ENCODE results near the gene TMX1.

TMX1 gene

GRCh38 chr14:51277753-51278415, 37.8 kb downstream of the TMX1 start:
- Histone ChIP-seq H3K9me3 (ENCODE audit: low read depth, low read length) (no peaks in the 10 kb centered on the region), H3K4me3 (no peak overlapping the region), H3K27ac (no peak overlapping the region), H3K36me3 (ENCODE audit: insufficient read depth, low read length) (no peaks in the 10 kb centered on the region), H3K9ac (ENCODE audit: insufficient read length) (no peak overlapping the region)
- TF ChIP-seq FOXP2 (optimal IDR thresholded peaks at IDR 0.05; ENCODE audit: control extremely low read depth, extremely low read length, insufficient read depth) (no peak), EZH2 (IDR thresholded peaks at IDR 0.05) (no peak), POLR2AphosphoS5 (IDR thresholded peaks at IDR 0.05; ENCODE audit: borderline replicate concordance, low read depth, low read length) (no peak)
- DNase-seq (ENCODE audit: low read depth, low spot score), result no peak

- Histone ChIP-seq H3K9me3 (ENCODE audit: low read depth, low read length) (no peaks in the 10 kb centered on the region), H3K4me3 (no peak overlapping the region), H3K27ac (no peak overlapping the region), H3K9ac (ENCODE audit: insufficient read length) (no peak overlapping the region), H3K36me3 (ENCODE audit: insufficient read depth, low read length) (no peaks in the 10 kb centered on the region; the same call in 1 of the 2 replicates)
- no peak for TF ChIP-seq FOXP2 (optimal IDR thresholded peaks at IDR 0.05; ENCODE audit: control extremely low read depth, extremely low read length, insufficient read depth)
- TF ChIP-seq EZH2 (IDR thresholded peaks at IDR 0.05), result no peak
- TF ChIP-seq POLR2AphosphoS5 (IDR thresholded peaks at IDR 0.05; ENCODE audit: borderline replicate concordance, low read depth, low read length), result no peak
- DNase-seq (ENCODE audit: low read depth, low spot score), result no peak
These were observed 42.5 kb downstream of the TMX1 start for GRCh38 chr14:51282517-51282916.

GRCh38 chr14:51283402-51284085, 43.5 kb downstream of the TMX1 start:
- no peak overlapping the region for H3K9ac ChIP-seq (ENCODE audit: insufficient read length)
- TF ChIP-seq POLR2AphosphoS5 (IDR thresholded peaks at IDR 0.05; ENCODE audit: borderline replicate concordance, low read depth, low read length), result no peak
- no peak for TF ChIP-seq FOXP2 (optimal IDR thresholded peaks at IDR 0.05; ENCODE audit: control extremely low read depth, extremely low read length, insufficient read depth)
- TF ChIP-seq EZH2 (IDR thresholded peaks at IDR 0.05), result no peak
- DNase-seq (ENCODE audit: low read depth, low spot score), result peak; percentile 66

DNA sequence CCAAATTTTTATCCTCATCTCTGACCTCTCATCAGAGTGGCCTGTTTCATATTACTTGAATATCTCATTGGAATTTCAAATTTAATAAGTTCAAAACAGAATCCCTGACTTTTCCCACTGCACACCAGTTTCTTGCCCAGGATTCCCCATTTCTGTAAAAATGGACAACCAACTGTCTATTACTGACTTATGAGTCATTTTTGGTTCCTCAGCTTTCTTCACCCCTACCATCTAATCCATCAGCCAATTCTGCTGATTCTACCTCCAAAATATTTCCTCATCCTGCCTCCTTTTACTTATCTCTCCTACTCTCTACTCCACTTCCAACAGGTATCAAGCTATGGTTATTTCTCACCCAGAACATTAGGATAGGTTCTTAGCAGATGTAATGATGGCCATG, 44.2 kb downstream of the TMX1 start:
- H3K4me3 ChIP-seq, result no peak overlapping the region
- no peak overlapping the region for H3K27ac ChIP-seq
- no peaks in the 10 kb centered on the region for H3K9me3 ChIP-seq (ENCODE audit: low read depth, low read length)
- DNase-seq (ENCODE audit: low read depth, low spot score), result no peak
- no peak overlapping the region for H3K9ac ChIP-seq (ENCODE audit: insufficient read length)
- no peaks in the 10 kb centered on the region; the same call in 1 of the 2 replicates for H3K36me3 ChIP-seq (ENCODE audit: insufficient read depth, low read length)
- TF ChIP-seq EZH2 (IDR thresholded peaks at IDR 0.05), result no peak
- no peak for TF ChIP-seq FOXP2 (optimal IDR thresholded peaks at IDR 0.05; ENCODE audit: control extremely low read depth, extremely low read length, insufficient read depth)
- no peak for TF ChIP-seq POLR2AphosphoS5 (IDR thresholded peaks at IDR 0.05; ENCODE audit: borderline replicate concordance, low read depth, low read length)

More at GRCh38 chr14:51283402-51284085, 43.5 kb downstream of the TMX1 start:
- Histone ChIP-seq H3K9me3 (ENCODE audit: low read depth, low read length) (no peaks in the 10 kb centered on the region), H3K27ac (no peak overlapping the region), H3K36me3 (ENCODE audit: insufficient read depth, low read length) (no peaks in the 10 kb centered on the region; the same call in 1 of the 2 replicates), H3K4me3 (no peak overlapping the region)

- Histone ChIP-seq H3K9me3 (ENCODE audit: low read depth, low read length) (no peaks in the 10 kb centered on the region), H3K36me3 (ENCODE audit: insufficient read depth, low read length) (no peaks in the 10 kb centered on the region; the same call in 1 of the 2 replicates), H3K27ac (no peak overlapping the region), H3K4me3 (no peak overlapping the region), H3K9ac (ENCODE audit: insufficient read length) (no peak overlapping the region)
- TF ChIP-seq FOXP2 (optimal IDR thresholded peaks at IDR 0.05; ENCODE audit: control extremely low read depth, extremely low read length, insufficient read depth) (no peak), EZH2 (IDR thresholded peaks at IDR 0.05) (no peak), POLR2AphosphoS5 (IDR thresholded peaks at IDR 0.05; ENCODE audit: borderline replicate concordance, low read depth, low read length) (no peak)
- DNase-seq (ENCODE audit: low read depth, low spot score), result no peak
These were observed 45.1 kb downstream of the TMX1 start for GRCh38 chr14:51285120-51285519.

DNA sequence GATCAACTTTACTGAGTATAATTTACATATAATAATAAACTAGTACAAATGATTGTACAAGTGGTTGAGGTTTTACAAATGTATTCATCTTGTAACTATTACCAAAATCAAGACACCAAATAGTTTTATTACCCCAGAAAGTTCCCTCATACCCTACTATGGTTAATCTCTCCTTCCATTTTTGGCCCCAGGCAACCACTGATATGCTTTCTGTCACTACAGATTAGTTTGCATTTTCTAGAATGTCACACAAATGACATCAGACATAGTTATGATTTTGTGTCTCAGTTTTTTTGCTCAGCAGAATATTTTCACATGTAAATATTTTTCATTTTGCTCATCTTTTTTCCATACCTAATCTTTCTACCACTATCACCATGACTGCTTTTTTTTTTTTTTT, 49.1 kb downstream of the TMX1 start:
- Histone ChIP-seq H3K27ac (no peak overlapping the region), H3K4me3 (no peak overlapping the region), H3K9me3 (ENCODE audit: low read depth, low read length) (no peaks in the 10 kb centered on the region), H3K9ac (ENCODE audit: insufficient read length) (no peak overlapping the region), H3K36me3 (ENCODE audit: insufficient read depth, low read length) (no peaks in the 10 kb centered on the region; the same call in 1 of the 2 replicates)
- TF ChIP-seq EZH2 (IDR thresholded peaks at IDR 0.05), result no peak
- TF ChIP-seq POLR2AphosphoS5 (IDR thresholded peaks at IDR 0.05; ENCODE audit: borderline replicate concordance, low read depth, low read length), result no peak
- no peak for DNase-seq (ENCODE audit: low read depth, low spot score)

DNA sequence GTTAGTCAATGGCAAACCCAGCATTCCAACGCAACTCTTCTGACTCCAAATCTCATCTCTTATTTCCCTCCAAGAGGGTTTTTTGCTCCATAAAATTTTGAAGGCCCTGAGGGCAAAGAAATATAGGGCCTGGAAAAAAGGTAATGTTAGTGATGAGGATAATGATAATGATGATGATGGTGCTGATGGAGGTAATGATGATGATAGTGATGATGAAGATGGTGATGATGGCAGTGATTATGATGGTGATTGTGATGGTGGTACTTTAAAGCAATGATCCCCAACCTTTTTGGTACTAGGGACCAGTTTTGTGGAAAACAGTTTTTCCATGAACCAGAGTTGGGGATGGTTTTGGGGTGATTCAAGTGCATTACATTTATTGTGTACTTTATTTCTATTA, 50.1 kb downstream of the TMX1 start:
- DNase-seq (ENCODE audit: low read depth, low spot score), result no peak
- H3K9me3 ChIP-seq (ENCODE audit: low read depth, low read length), result no peaks in the 10 kb centered on the region

DNA sequence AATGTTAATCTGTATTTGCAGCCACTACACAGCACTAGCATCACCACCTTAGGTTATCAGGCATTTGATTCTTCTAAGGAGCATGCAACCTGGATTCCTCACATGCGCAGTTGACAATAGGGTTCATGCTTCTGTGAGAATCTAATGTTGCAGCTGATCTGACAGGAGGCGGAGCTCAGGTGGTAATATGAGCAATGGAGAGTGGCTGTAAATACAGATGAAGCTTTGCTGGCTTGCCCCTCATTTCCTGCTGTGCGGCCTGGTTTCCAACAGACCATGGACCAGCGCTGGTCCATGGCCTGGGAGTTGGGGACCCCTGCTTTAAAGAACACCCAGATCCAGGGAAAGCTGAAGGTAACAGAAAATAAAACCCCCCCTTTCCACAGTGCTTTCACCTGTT, 51.0 kb downstream of the TMX1 start:
- H3K27ac ChIP-seq, result no peak overlapping the region

More for the DNA sequence above, 50.1 kb downstream of the TMX1 start:
- Histone ChIP-seq H3K4me3 (no peak overlapping the region), H3K27ac (no peak overlapping the region), H3K36me3 (ENCODE audit: insufficient read depth, low read length) (no peaks in the 10 kb centered on the region; the same call in 1 of the 2 replicates), H3K9ac (ENCODE audit: insufficient read length) (no peak overlapping the region)
- TF ChIP-seq FOXP2 (optimal IDR thresholded peaks at IDR 0.05; ENCODE audit: control extremely low read depth, extremely low read length, insufficient read depth) (no peak), EZH2 (IDR thresholded peaks at IDR 0.05) (no peak), POLR2AphosphoS5 (IDR thresholded peaks at IDR 0.05; ENCODE audit: borderline replicate concordance, low read depth, low read length) (no peak)

More for the DNA sequence above, 51.0 kb downstream of the TMX1 start:
- Histone ChIP-seq H3K36me3 (ENCODE audit: insufficient read depth, low read length) (no peaks in the 10 kb centered on the region; the same call in 1 of the 2 replicates), H3K9ac (ENCODE audit: insufficient read length) (no peak overlapping the region), H3K4me3 (no peak overlapping the region), H3K9me3 (ENCODE audit: low read depth, low read length) (no peaks in the 10 kb centered on the region)
- no peak for DNase-seq (ENCODE audit: low read depth, low spot score)
- no peak for TF ChIP-seq EZH2 (IDR thresholded peaks at IDR 0.05)
- TF ChIP-seq FOXP2 (optimal IDR thresholded peaks at IDR 0.05; ENCODE audit: control extremely low read depth, extremely low read length, insufficient read depth), result no peak
- no peak for TF ChIP-seq POLR2AphosphoS5 (IDR thresholded peaks at IDR 0.05; ENCODE audit: borderline replicate concordance, low read depth, low read length)

Data from SK-N-MC (cell line).